Natural killer cell treated with Interleukin-12 subunit alpha and Interleukin-12 subunit beta and Interleukin-15 and Interleukin-18, amount 100 ng/mL, for 72 hours (primary cell): ENCODE results near the gene MEOX1. TPM values are rescaled to one million over a fixed set of nuclear protein-coding genes. Genes with fewer than 3 reads are reported as not detected.

Experiments
- ATAC-seq, 2 donors: fragments of 150-1000 bp; cut with Tn5 transposase in 1 of 2; sonication (Bioruptor Pico), chemical (Tn5 transposase) in 1 of 2; 2 replicates each; pipeline ENCODE4 v1.10.0; 2021
- DNase-seq: peaks from one replicate; pipeline ENCODE4 v3.0.0; 2022; ENCODE audit warnings: low spot score
- H3K27ac Mint-ChIP-seq, 2 donors: 1 replicate in 1 of 2; 2 replicates in 1 of 2; pipeline ENCODE4 v1.8.0; 2022; ENCODE audit warnings: mixed read lengths in 2 of 2, mild to moderate bottlenecking in 1 of 2, moderate library complexity in 1 of 2
- H3K27me3 Mint-ChIP-seq, 2 donors: 1 replicate in 1 of 2; 2 replicates in 1 of 2; pipeline ENCODE4 v1.8.0; 2022; ENCODE audit warnings: mixed read lengths in 2 of 2
- H3K36me3 Mint-ChIP-seq: one replicate; pipeline ENCODE4 v1.8.0; 2022; ENCODE audit warnings: mixed read lengths
- H3K4me1 Mint-ChIP-seq, 2 donors: 1 replicate in 1 of 2; 2 replicates in 1 of 2; pipeline ENCODE4 v1.8.0; 2022; ENCODE audit warnings: low read depth in 2 of 2, mixed read lengths in 2 of 2, mild to moderate bottlenecking in 1 of 2
- H3K4me3 Mint-ChIP-seq: one replicate; pipeline ENCODE4 v1.8.0; 2022; ENCODE audit warnings: mixed read lengths
- H3K9me3 Mint-ChIP-seq: 2 replicates; pipeline ENCODE4 v1.8.0; 2022; ENCODE audit warnings: mixed read lengths
- total RNA-seq, 2 donors: library from RNA; stranded (reverse); gene quantifications; one replicate each; pipeline ENCODE4 v1.2.3, GENCODE V29; 2022

The MEOX1 gene
- total RNA-seq, 2 donors from 2014 or later, result not detected

- Mint-ChIP-seq H3K4me1 (no peaks in the 10 kb centered on the region), H3K27me3 (peaks cover 16 to 19% of the 10 kb centered on the region in 2 donors), H3K9me3 (no peaks in the 10 kb centered on the region), H3K27ac (no peak overlapping the region), H3K36me3 (no peaks in the 10 kb centered on the region), H3K4me3 (no peak overlapping the region)
- DNase-seq, result no peak
- no peak for ATAC-seq
These were observed 27.1 kb downstream of the MEOX1 start for GRCh38 chr17:43634591-43635125.

GRCh38 chr17:43632221-43632620, 29.5 kb downstream of the MEOX1 start:
- H3K27ac Mint-ChIP-seq, result no peak overlapping the region
- no peaks in the 10 kb centered on the region for H3K36me3 Mint-ChIP-seq
- no peak for DNase-seq
- no peak for ATAC-seq
- no peak overlapping the region for H3K4me3 Mint-ChIP-seq
- H3K27me3 Mint-ChIP-seq, result peaks cover 13 to 20% of the 10 kb centered on the region in 2 donors
- H3K4me1 Mint-ChIP-seq, result no peaks in the 10 kb centered on the region
- no peaks in the 10 kb centered on the region for H3K9me3 Mint-ChIP-seq

GRCh38 chr17:43631429-43631828, 30.3 kb downstream of the MEOX1 start:
- Mint-ChIP-seq H3K27ac (no peak overlapping the region), H3K9me3 (no peaks in the 10 kb centered on the region), H3K27me3 (peaks cover 12 to 16% of the 10 kb centered on the region in 2 donors), H3K4me3 (no peak overlapping the region), H3K36me3 (no peaks in the 10 kb centered on the region), H3K4me1 (no peaks in the 10 kb centered on the region)
- DNase-seq, result no peak
- no peak for ATAC-seq

- no peaks in the 10 kb centered on the region for H3K4me1 Mint-ChIP-seq
- H3K4me3 Mint-ChIP-seq, result no peak overlapping the region
- DNase-seq (no peak), ATAC-seq (no peak)
- H3K27me3 Mint-ChIP-seq, result peaks cover 11% of the 10 kb centered on the region in 2 donors
- no peaks in the 10 kb centered on the region for H3K9me3 Mint-ChIP-seq
- H3K27ac Mint-ChIP-seq, result no peak overlapping the region
- no peaks in the 10 kb centered on the region for H3K36me3 Mint-ChIP-seq
These were observed 33.6 kb downstream of the MEOX1 start for GRCh38 chr17:43628089-43628650.

- Mint-ChIP-seq H3K27ac (no peak overlapping the region), H3K4me1 (no peaks in the 10 kb centered on the region), H3K4me3 (no peak overlapping the region), H3K9me3 (no peaks in the 10 kb centered on the region), H3K36me3 (no peaks in the 10 kb centered on the region), H3K27me3 (peaks cover 8 to 9% of the 10 kb centered on the region in 2 donors)
- ATAC-seq (no peak), DNase-seq (no peak)
These were observed 34.1 kb downstream of the MEOX1 start for GRCh38 chr17:43627653-43628052.

- Mint-ChIP-seq H3K9me3 (no peaks in the 10 kb centered on the region), H3K36me3 (no peaks in the 10 kb centered on the region), H3K4me3 (no peak overlapping the region), H3K27me3 (peaks cover 13 to 14% of the 10 kb centered on the region in 2 donors), H3K4me1 (no peaks in the 10 kb centered on the region), H3K27ac (no peak overlapping the region)
- ATAC-seq (no peak), DNase-seq (no peak)
These were observed 35.7 kb downstream of the MEOX1 start for GRCh38 chr17:43626023-43626422.

- Mint-ChIP-seq H3K27me3 (peaks cover 13 to 16% of the 10 kb centered on the region in 2 donors), H3K9me3 (no peaks in the 10 kb centered on the region), H3K36me3 (no peaks in the 10 kb centered on the region), H3K27ac (no peak overlapping the region), H3K4me3 (no peak overlapping the region), H3K4me1 (no peaks in the 10 kb centered on the region)
- ATAC-seq (no peak), DNase-seq (no peak)
These were observed 36.1 kb downstream of the MEOX1 start for GRCh38 chr17:43625606-43626005.

GRCh38 chr17:43620581-43620980, 41.1 kb downstream of the MEOX1 start:
- peaks cover 5 to 11% of the 10 kb centered on the region in 2 donors for H3K27me3 Mint-ChIP-seq
- ATAC-seq (no peak), DNase-seq (no peak)
- no peak overlapping the region for H3K4me3 Mint-ChIP-seq
- H3K36me3 Mint-ChIP-seq, result no peaks in the 10 kb centered on the region
- H3K9me3 Mint-ChIP-seq, result no peaks in the 10 kb centered on the region
- H3K27ac Mint-ChIP-seq, result no peak overlapping the region
- H3K4me1 Mint-ChIP-seq, result no peaks in the 10 kb centered on the region

GRCh38 chr17:43620147-43620546, 41.6 kb downstream of the MEOX1 start:
- H3K9me3 Mint-ChIP-seq, result no peaks in the 10 kb centered on the region
- no peaks in the 10 kb centered on the region for H3K4me1 Mint-ChIP-seq
- H3K27ac Mint-ChIP-seq, result no peak overlapping the region
- DNase-seq (no peak), ATAC-seq (no peak)
- H3K4me3 Mint-ChIP-seq, result no peak overlapping the region
- no peaks in the 10 kb centered on the region for H3K36me3 Mint-ChIP-seq
- H3K27me3 Mint-ChIP-seq, result peaks cover 5 to 11% of the 10 kb centered on the region in 2 donors

- peaks cover 5 to 7% of the 10 kb centered on the region in 2 donors for H3K27me3 Mint-ChIP-seq
- H3K36me3 Mint-ChIP-seq, result no peaks in the 10 kb centered on the region
- H3K27ac Mint-ChIP-seq, result no peak overlapping the region
- no peaks in the 10 kb centered on the region for H3K9me3 Mint-ChIP-seq
- no peaks in the 10 kb centered on the region for H3K4me1 Mint-ChIP-seq
- DNase-seq (no peak), ATAC-seq (peak in 1 of 2 donors; percentile 24)
- H3K4me3 Mint-ChIP-seq, result no peak overlapping the region
These were observed 42.0 kb downstream of the MEOX1 start for GRCh38 chr17:43619705-43620104.

GRCh38 chr17:43618276-43618675, 43.4 kb downstream of the MEOX1 start:
- Mint-ChIP-seq H3K4me1 (no peaks in the 10 kb centered on the region), H3K27ac (no peak overlapping the region), H3K36me3 (no peaks in the 10 kb centered on the region), H3K4me3 (no peak overlapping the region), H3K9me3 (no peaks in the 10 kb centered on the region), H3K27me3 (peaks cover 5 to 7% of the 10 kb centered on the region in 2 donors)
- no peak for DNase-seq
- ATAC-seq, result no peak

GRCh38 chr17:43616852-43617251, 44.9 kb downstream of the MEOX1 start:
- peaks cover 5 to 6% of the 10 kb centered on the region in 2 donors for H3K27me3 Mint-ChIP-seq
- H3K4me3 Mint-ChIP-seq, result no peak overlapping the region
- no peak overlapping the region for H3K27ac Mint-ChIP-seq
- no peaks in the 10 kb centered on the region for H3K9me3 Mint-ChIP-seq
- DNase-seq, result no peak
- H3K4me1 Mint-ChIP-seq, result no peaks in the 10 kb centered on the region
- peak in 1 of 2 donors; percentile 43 for ATAC-seq
- no peaks in the 10 kb centered on the region for H3K36me3 Mint-ChIP-seq

- ATAC-seq (no peak), DNase-seq (no peak)
- no peak overlapping the region for H3K27ac Mint-ChIP-seq
- peaks cover 5 to 6% of the 10 kb centered on the region in 2 donors for H3K27me3 Mint-ChIP-seq
- H3K4me3 Mint-ChIP-seq, result no peak overlapping the region
- H3K9me3 Mint-ChIP-seq, result no peaks in the 10 kb centered on the region
- H3K4me1 Mint-ChIP-seq, result no peaks in the 10 kb centered on the region
- H3K36me3 Mint-ChIP-seq, result no peaks in the 10 kb centered on the region
These were observed 45.3 kb downstream of the MEOX1 start for GRCh38 chr17:43616421-43616820.

- no peak for ATAC-seq
- H3K4me3 Mint-ChIP-seq, result no peak overlapping the region
- no peaks in the 10 kb centered on the region for H3K36me3 Mint-ChIP-seq
- no peak for DNase-seq
- no peak overlapping the region for H3K27ac Mint-ChIP-seq
- peaks cover 5 to 6% of the 10 kb centered on the region in 2 donors for H3K27me3 Mint-ChIP-seq
- no peaks in the 10 kb centered on the region for H3K4me1 Mint-ChIP-seq
- H3K9me3 Mint-ChIP-seq, result no peaks in the 10 kb centered on the region
These were observed 45.7 kb downstream of the MEOX1 start for GRCh38 chr17:43616029-43616351.
